ENCODE data around the gene CNOT1.

DNA sequence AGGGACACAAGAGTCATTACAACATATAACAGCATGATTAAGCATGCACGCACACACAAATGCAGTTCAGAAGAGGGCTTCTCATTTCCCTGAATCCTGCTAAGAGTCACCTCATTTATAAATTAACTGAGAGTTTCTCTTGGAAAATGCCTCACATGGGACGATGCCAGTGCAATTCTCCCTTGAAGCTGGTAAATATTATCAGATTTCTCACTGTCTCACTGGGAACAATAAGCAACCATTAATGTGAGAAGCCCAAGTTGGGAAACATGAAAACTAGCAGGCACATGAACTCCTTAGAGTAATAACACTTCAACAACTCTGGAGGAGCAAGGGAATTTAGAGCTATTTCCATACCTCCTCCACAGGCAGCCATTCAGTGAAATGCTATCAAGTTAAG, 87.9 kb downstream of the CNOT1 start:
- TF ChIP-seq CTCF (IDR thresholded peaks at IDR 0.05; ENCODE audit: low read depth, low read length, poor library complexity, severe bottlenecking): no peak
- TF ChIP-seq EZH2phosphoT487 (IDR thresholded peaks at IDR 0.05; ENCODE audit: borderline replicate concordance, low read length): no peak

Data from DOHH2 (cell line).